ENCODE data around the gene ACP3.

Gene ACP3

GRCh38 chr3:132399054-132399929 is 82.1 kb downstream of the ACP3 start:
- no peak overlapping the region for H3K4me3 ChIP-seq (ENCODE audit: control insufficient read depth, low read depth, low read length)
- DNase-seq (ENCODE audit: low read depth), result no peak
- TF ChIP-seq, protein P1, sequence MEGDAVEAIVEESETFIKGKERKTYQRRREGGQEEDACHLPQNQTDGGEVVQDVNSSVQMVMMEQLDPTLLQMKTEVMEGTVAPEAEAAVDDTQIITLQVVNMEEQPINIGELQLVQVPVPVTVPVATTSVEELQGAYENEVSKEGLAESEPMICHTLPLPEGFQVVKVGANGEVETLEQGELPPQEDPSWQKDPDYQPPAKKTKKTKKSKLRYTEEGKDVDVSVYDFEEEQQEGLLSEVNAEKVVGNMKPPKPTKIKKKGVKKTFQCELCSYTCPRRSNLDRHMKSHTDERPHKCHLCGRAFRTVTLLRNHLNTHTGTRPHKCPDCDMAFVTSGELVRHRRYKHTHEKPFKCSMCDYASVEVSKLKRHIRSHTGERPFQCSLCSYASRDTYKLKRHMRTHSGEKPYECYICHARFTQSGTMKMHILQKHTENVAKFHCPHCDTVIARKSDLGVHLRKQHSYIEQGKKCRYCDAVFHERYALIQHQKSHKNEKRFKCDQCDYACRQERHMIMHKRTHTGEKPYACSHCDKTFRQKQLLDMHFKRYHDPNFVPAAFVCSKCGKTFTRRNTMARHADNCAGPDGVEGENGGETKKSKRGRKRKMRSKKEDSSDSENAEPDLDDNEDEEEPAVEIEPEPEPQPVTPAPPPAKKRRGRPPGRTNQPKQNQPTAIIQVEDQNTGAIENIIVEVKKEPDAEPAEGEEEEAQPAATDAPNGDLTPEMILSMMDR (IDR thresholded peaks at IDR 0.05; ENCODE audit: control insufficient read depth, insufficient read depth, low read depth, low read length, missing control alignments), result peak; percentile 79

DNA sequence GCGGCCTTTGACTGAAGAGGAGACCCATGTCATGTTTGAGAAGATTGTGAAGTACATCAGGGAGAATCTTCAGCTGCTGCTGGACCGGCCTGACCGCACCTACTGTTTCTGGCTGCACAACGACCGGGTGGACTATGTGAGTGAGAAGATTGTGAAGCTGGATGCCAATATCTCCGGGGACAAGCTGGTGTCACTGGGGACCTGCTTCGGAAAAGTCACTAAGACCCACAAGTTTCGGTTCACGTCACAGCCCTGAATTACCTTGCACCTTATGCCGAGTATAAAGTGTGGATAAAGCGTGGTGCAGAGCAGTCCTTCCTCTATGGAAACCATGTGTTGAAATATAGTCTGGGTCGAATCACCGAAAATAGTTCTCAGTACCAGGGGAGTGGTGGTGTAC is 84.0 kb downstream of the ACP3 start:
- TF ChIP-seq, protein P1 (IDR thresholded peaks at IDR 0.05; ENCODE audit: control insufficient read depth, insufficient read depth, low read depth, low read length, missing control alignments), result no peak
- H3K4me3 ChIP-seq (ENCODE audit: control insufficient read depth, low read depth, low read length), result no peak overlapping the region
- DNase-seq (ENCODE audit: low read depth), result no peak

DNA sequence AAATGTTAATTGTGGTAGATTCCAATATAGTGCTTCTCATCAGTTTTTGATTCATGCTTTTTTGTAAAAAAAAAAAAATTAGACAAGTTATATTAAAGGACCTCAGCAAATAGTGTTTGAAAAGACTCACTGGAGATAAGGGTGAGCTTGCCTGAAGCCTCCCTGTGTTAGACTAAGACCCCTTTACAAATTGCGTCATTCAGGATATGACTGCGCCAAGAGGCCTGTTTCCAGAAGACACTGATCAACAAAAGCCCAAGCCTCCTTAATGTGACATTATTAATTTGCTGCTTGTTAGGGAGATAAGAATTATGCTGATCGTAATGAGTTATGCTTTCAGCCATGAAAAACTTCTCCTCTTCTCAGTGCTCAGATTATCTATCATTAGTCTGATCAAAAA is 87.1 kb downstream of the ACP3 start:
- TF ChIP-seq, protein P1 (IDR thresholded peaks at IDR 0.05; ENCODE audit: control insufficient read depth, insufficient read depth, low read depth, low read length, missing control alignments), result no peak
- no peak for DNase-seq (ENCODE audit: low read depth)

DNA sequence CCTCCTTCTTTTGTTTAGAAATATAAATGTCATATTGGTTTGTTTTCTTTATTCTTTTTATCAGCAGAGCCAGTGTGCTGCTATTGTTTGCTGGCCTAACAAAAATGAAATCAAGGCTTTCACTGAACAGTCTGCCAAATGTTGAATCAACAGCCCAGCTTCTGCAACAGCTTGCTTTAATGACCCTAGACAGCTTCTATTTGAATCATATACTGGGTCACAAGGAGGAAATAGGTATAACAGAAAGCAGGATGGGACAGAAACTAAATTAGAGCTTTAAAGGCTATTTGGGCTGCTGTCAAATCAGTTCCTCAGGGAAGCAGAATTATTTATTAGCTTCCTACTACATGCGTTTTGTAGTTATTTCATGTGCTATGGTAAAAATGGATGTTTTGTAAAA is 88.0 kb downstream of the ACP3 start:
- DNase-seq (ENCODE audit: low read depth), result no peak
- TF ChIP-seq, protein P1 (IDR thresholded peaks at IDR 0.05; ENCODE audit: control insufficient read depth, insufficient read depth, low read depth, low read length, missing control alignments), result no peak
- no peak overlapping the region for H3K4me3 ChIP-seq (ENCODE audit: control insufficient read depth, low read depth, low read length)

More for the DNA sequence above, 87.1 kb downstream of the ACP3 start:
- H3K4me3 ChIP-seq (ENCODE audit: control insufficient read depth, low read depth, low read length), result no peak overlapping the region

DNA sequence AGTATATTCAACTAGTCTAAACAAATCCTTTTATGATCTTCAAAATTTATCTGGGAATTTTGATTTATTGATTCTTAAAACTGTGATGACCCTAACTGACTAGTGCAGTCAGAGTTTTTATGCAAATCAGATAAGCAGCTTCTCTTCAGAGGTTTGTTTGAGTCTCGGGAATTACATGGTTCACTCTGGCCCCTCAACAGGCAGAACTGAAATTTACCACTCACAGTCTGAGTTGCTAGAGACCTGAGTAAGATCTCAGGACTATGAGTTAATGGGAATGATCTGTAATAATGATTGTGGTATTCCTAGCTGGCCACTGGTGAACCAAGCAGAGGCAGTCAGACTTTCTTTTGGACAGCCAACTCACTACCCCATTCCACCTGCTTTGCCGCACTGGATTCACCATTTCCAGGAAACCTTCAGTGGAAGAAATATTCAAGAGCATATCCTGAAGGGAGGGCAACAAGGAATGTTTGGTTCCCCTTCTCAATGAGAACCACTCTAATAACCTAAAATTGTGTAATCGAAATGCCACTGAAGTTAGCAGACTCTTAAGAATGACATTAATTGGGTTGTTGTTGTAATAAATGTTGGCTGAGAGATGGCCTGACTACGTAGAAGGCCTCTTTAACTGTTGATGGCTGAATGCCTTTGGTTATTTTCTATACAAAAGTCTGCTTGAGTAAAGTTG is 88.5 kb downstream of the ACP3 start:
- TF ChIP-seq, protein P1 (IDR thresholded peaks at IDR 0.05; ENCODE audit: control insufficient read depth, insufficient read depth, low read depth, low read length, missing control alignments), result no peak
- no peak for DNase-seq (ENCODE audit: low read depth)
- no peak overlapping the region for H3K4me3 ChIP-seq (ENCODE audit: control insufficient read depth, low read depth, low read length)

- H3K4me3 ChIP-seq (ENCODE audit: control insufficient read depth, low read depth, low read length), result no peak overlapping the region
- DNase-seq (ENCODE audit: low read depth), result no peak
- TF ChIP-seq, protein P1 (IDR thresholded peaks at IDR 0.05; ENCODE audit: control insufficient read depth, insufficient read depth, low read depth, low read length, missing control alignments), result no peak
These were observed 89.4 kb downstream of the ACP3 start for GRCh38 chr3:132406587-132406986.

Measured in AG09309 (cell line).